Keratinocyte (primary cell): Measurements from ENCODE around the gene TTC23L. TPM values are rescaled to one million over a fixed set of nuclear protein-coding genes. Genes with fewer than 3 reads are reported as not detected.

ENCODE experiments used
- DNase-seq: peaks from one replicate; pipeline ENCODE4 v3.0.0-alpha.2; 2011; ENCODE audit warnings: low read depth, missing footprints, low spot score
- FAIRE-seq: peaks from 2 replicates; lab custom pipeline; 2011; peaks lifted over from hg19 to GRCh38; lab: Jason Lieb, UNC
- H2AFZ ChIP-seq: 2 replicates; pipeline ENCODE4 v1.6.0; 2012; ENCODE audit warnings: low read length, control low read depth, inconsistent platforms; ENCODE audit not compliant: control insufficient read depth
- H3K27ac ChIP-seq: 2 replicates; pipeline ENCODE4 v1.5.1; 2011; ENCODE audit warnings: low read length; ENCODE audit not compliant: control insufficient read depth, insufficient read depth
- H3K27me3 ChIP-seq: 3 replicates; pipeline ENCODE4 v1.6.0; 2011; ENCODE audit warnings: low read length; ENCODE audit not compliant: control insufficient read depth, insufficient read depth; ENCODE audit errors: extremely low read depth
- H3K36me3 ChIP-seq, 2 experiments: 2 replicates in 1 of 2; 3 replicates in 1 of 2; pipeline ENCODE4 v1.5.1; 2011; ENCODE audit warnings: low read length in 2 of 2, mild to moderate bottlenecking in 1 of 2; ENCODE audit not compliant: control insufficient read depth in 2 of 2, insufficient read depth in 2 of 2; ENCODE audit errors: extremely low read depth in 1 of 2
- H3K4me1 ChIP-seq: 3 replicates; pipeline ENCODE4 v1.5.1; 2011; ENCODE audit warnings: low read length; ENCODE audit not compliant: control insufficient read depth, insufficient read depth; ENCODE audit errors: extremely low read depth
- H3K4me2 ChIP-seq: 3 replicates; pipeline ENCODE4 v1.6.0; 2011; ENCODE audit warnings: low read depth, low read length; ENCODE audit not compliant: control insufficient read depth, insufficient read depth; ENCODE audit errors: extremely low read depth
- H3K4me3 ChIP-seq, 3 experiments: fragments of 200-600 bp in 1 of 3; sonication (generic) in 1 of 3; 2 replicates in 2 of 3; 3 replicates in 1 of 3; pipeline ENCODE4 v1.5.1; 2011 to 2016; ENCODE audit warnings: low read length in 3 of 3, mild to moderate bottlenecking in 3 of 3, control low read depth in 2 of 3, inconsistent platforms in 1 of 3, low read depth in 1 of 3, mixed read lengths in 1 of 3, mixed run types in 1 of 3, moderate library complexity in 1 of 3; ENCODE audit not compliant: control insufficient read depth in 2 of 3, insufficient read depth in 2 of 3; ENCODE audit errors: extremely low read depth in 1 of 3
- H3K79me2 ChIP-seq: 2 replicates; pipeline ENCODE4 v1.6.0; 2012; ENCODE audit warnings: low read length; ENCODE audit not compliant: control insufficient read depth, insufficient read depth
- H3K9ac ChIP-seq: 3 replicates; pipeline ENCODE4 v1.6.0; 2011; ENCODE audit warnings: low read length; ENCODE audit not compliant: control insufficient read depth, insufficient read depth; ENCODE audit errors: extremely low read depth
- H3K9me1 ChIP-seq: 3 replicates; pipeline ENCODE4 v1.6.0; 2011; ENCODE audit warnings: low read length; ENCODE audit not compliant: control insufficient read depth, insufficient read depth; ENCODE audit errors: extremely low read depth
- H3K9me3 ChIP-seq: 2 replicates; pipeline ENCODE4 v1.5.1; 2012; ENCODE audit warnings: low read depth, low read length; ENCODE audit not compliant: control insufficient read depth
- H4K20me1 ChIP-seq: 3 replicates; pipeline ENCODE4 v1.6.0; 2011; ENCODE audit warnings: low read length; ENCODE audit not compliant: control insufficient read depth, insufficient read depth; ENCODE audit errors: extremely low read depth
- EZH2 ChIP-seq: IDR thresholded peaks from one replicate; pipeline ENCODE4 v1.6.1; 2012; ENCODE audit warnings: inconsistent platforms, mild to moderate bottlenecking, low read length, moderate library complexity
- dilution Hi-C: fragments of 300-500 bp; cut with MboI; formaldehyde crosslinking; loops from one replicate; pipeline ENCODE4 v1.7.0; 2020; ENCODE audit warnings: low sequenced_read_pairs; ENCODE audit not compliant: extremely low pct_ligation_motif_present
- polyA plus RNA-seq, 5 experiments: library from polyadenylated mRNA; depleted of rRNA in 3 of 5; stranded (reverse) in 3 of 5; stranded (forward) in 1 of 5; unstranded in 1 of 5; fragments of >200 nt; gene quantifications; 1 replicate in 1 of 5; 2 replicates in 3 of 5; 3 replicates in 1 of 5; pipeline versions ENCODE4 v1.2.1 to v1.2.3, GENCODE V29; 2011 to 2012; ENCODE audit warnings: missing spikeins in 2 of 5, low read depth in 1 of 5, low replicate concordance in 1 of 5
- TF ChIP-seq, protein P1 (sequence below), 3 experiments: IDR thresholded peaks in 1 of 3; conservative IDR thresholded peaks in 1 of 3; optimal IDR thresholded peaks in 1 of 3; 2 replicates in 2 of 3; 3 replicates in 1 of 3; pipeline versions ENCODE3 to v1.5.1; 2011; ENCODE audit warnings: low read length in 3 of 3, mild to moderate bottlenecking in 3 of 3, moderate library complexity in 2 of 3, control low read depth in 1 of 3, inconsistent platforms in 1 of 3; ENCODE audit not compliant: insufficient read depth in 2 of 3; ENCODE audit errors: extremely low read depth in 1 of 3

Gene TTC23L
- polyA plus RNA-seq, 1 donor (not counting 4 experiments of a cell fraction or from before 2014, with no cell fraction given), result 0.12 TPM

DNA sequence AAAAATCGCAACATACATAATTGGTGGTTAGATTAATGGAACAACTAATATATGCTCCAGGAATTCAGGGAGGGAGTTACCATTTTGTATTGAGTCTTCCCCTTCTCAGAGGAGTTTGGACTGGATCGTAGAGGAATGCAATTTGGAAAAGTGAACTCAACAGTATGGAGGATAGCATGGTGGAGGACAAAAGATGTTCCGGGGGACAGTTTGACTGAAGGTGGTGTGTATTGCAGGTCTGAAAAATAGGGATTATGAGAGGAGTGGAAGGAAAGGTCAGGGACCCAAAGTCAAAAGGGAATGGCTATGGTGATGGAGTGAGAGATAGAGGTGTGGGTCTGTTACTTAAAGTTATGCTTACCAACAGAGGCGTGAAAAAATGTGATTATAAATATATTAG lies 91.9 kb downstream of the TTC23L start:
- H3K4me3 ChIP-seq, result peak overlapping the region; percentile 92 to 96 (median 94)
- H4K20me1 ChIP-seq, result no peaks in the 10 kb centered on the region
- H3K9me3 ChIP-seq, result no peaks in the 10 kb centered on the region
- no peak for TF ChIP-seq EZH2
- TF ChIP-seq, protein P1, sequence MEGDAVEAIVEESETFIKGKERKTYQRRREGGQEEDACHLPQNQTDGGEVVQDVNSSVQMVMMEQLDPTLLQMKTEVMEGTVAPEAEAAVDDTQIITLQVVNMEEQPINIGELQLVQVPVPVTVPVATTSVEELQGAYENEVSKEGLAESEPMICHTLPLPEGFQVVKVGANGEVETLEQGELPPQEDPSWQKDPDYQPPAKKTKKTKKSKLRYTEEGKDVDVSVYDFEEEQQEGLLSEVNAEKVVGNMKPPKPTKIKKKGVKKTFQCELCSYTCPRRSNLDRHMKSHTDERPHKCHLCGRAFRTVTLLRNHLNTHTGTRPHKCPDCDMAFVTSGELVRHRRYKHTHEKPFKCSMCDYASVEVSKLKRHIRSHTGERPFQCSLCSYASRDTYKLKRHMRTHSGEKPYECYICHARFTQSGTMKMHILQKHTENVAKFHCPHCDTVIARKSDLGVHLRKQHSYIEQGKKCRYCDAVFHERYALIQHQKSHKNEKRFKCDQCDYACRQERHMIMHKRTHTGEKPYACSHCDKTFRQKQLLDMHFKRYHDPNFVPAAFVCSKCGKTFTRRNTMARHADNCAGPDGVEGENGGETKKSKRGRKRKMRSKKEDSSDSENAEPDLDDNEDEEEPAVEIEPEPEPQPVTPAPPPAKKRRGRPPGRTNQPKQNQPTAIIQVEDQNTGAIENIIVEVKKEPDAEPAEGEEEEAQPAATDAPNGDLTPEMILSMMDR (optimal IDR thresholded peaks at IDR 0.05 in 1 of 3, IDR thresholded peaks at IDR 0.05 in 1 of 3, conservative IDR thresholded peaks at IDR 0.05 in 1 of 3; ENCODE audit: extremely low read depth in 1 of 3, insufficient read depth in 2 of 3, low read length in 3 of 3), result no peak
- peak overlapping the region; percentile 85 for H3K4me2 ChIP-seq
- H2AFZ ChIP-seq, result no peak overlapping the region
- H3K9me1 ChIP-seq, result no peaks in the 10 kb centered on the region
- FAIRE-seq (no peak), DNase-seq (no peak)
- H3K9ac ChIP-seq, result peak overlapping the region; percentile 95
- H3K27me3 ChIP-seq, result no peaks in the 10 kb centered on the region
- peaks cover 50% of the 10 kb centered on the region for H3K79me2 ChIP-seq
- peaks cover 12% of the 10 kb centered on the region for H3K4me1 ChIP-seq
- peaks cover 0 to 3% of the 10 kb centered on the region in 2 experiments for H3K36me3 ChIP-seq
- dilution Hi-C loops, result no loop called here
- peak overlapping the region; percentile 87 for H3K27ac ChIP-seq

DNA sequence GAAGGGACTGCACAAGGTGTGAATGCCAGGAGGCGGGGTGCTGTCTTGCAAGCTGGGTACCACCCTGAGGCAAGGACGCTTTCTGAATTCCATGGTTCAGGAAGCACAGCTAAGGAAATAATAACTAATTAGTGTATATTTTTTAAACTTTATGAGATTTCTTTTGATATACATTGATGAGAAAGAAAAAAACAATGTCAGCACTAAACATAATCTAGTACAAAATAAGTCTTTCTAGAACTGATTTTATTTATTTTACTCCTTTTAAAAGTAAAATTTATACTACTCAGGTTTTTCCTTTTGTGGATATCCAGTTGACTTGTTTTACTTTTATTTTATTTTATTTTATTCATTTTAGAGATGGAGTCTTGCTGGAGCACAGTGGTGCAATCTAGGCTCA lies 94.0 kb downstream of the TTC23L start:
- dilution Hi-C loops, result no loop called here
- no peaks in the 10 kb centered on the region for H3K9me3 ChIP-seq
- H3K9ac ChIP-seq, result no peak overlapping the region
- no peak for TF ChIP-seq EZH2
- peaks cover 5 to 9% of the 10 kb centered on the region in 2 experiments for H3K36me3 ChIP-seq
- FAIRE-seq, result no peak
- no peak overlapping the region for H3K27ac ChIP-seq
- H3K9me1 ChIP-seq, result no peaks in the 10 kb centered on the region
- H3K79me2 ChIP-seq, result peaks cover 50% of the 10 kb centered on the region
- H3K4me1 ChIP-seq, result peaks cover 12% of the 10 kb centered on the region
- H2AFZ ChIP-seq, result no peak overlapping the region
- no peak for DNase-seq
- no peak overlapping the region for H3K4me2 ChIP-seq
- no peaks in the 10 kb centered on the region for H3K27me3 ChIP-seq
- H3K4me3 ChIP-seq, result no peak overlapping the region
- no peaks in the 10 kb centered on the region for H4K20me1 ChIP-seq

DNA sequence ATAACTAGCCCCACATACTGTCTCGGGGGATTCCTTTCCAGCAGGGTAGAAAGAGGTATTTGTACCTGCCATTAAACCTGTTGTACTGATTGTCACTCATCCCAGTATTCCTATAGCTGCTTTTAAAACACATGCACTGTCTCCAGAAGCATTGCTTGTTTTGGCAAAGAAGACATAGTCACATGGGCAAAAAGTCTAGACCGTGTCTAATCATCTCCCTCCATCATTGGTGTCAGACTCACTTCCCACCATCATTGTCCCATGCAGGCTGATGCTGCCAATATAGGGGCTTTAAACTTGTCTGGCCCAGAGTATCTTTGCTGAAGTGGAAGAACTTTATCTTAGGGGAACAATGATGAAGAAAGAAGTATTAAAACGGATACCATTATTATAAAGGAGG lies 103.0 kb downstream of the TTC23L start:
- Histone ChIP-seq H3K4me1 (no peaks in the 10 kb centered on the region), H3K9me3 (no peaks in the 10 kb centered on the region), H3K36me3 (peaks cover 14 to 16% of the 10 kb centered on the region in 2 experiments), H3K9me1 (no peaks in the 10 kb centered on the region), H3K9ac (no peak overlapping the region), H2AFZ (no peak overlapping the region), H3K27ac (no peak overlapping the region), H3K79me2 (no peaks in the 10 kb centered on the region), H4K20me1 (no peaks in the 10 kb centered on the region), H3K4me3 (no peak overlapping the region), H3K4me2 (no peak overlapping the region), H3K27me3 (no peaks in the 10 kb centered on the region)
- DNase-seq (no peak), FAIRE-seq (no peak)
- TF ChIP-seq, protein P1 (optimal IDR thresholded peaks at IDR 0.05 in 1 of 3, IDR thresholded peaks at IDR 0.05 in 1 of 3, conservative IDR thresholded peaks at IDR 0.05 in 1 of 3; ENCODE audit: extremely low read depth in 1 of 3, insufficient read depth in 2 of 3, low read length in 3 of 3), result no peak
- TF ChIP-seq EZH2, result no peak
- dilution Hi-C loops, result no loop called here
